ENCODE results near the gene FUZ.

DNA sequence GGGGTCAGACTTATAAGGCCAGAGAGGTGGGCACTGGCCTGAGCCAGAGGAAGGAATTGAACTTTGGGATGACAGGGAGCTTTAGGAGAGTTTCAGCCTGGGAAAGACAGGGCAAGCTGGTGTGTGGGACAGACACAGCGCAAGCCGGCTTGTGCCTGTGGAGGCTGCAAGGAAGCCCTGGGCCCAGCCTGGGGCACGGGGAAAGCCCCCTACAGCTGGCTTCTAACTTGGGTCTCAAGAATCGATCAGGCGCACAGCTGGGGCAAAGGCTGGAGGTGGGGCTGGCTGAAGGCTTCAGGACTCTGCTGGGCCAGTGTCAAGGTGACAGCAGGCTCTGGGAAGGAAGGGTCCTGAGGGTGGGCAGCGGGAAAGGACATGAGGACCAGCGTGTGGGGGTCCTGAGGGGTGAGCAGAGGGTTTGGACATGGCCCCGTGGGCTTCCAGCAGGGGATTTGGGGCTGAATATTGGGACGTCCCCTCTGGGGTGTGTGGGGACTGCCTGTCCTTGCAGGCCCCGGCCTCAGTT, 40.8 kb upstream of the FUZ start:
- no peak for TF ChIP-seq EP300 (IDR thresholded peaks at IDR 0.05)
- TF ChIP-seq, protein P1, sequence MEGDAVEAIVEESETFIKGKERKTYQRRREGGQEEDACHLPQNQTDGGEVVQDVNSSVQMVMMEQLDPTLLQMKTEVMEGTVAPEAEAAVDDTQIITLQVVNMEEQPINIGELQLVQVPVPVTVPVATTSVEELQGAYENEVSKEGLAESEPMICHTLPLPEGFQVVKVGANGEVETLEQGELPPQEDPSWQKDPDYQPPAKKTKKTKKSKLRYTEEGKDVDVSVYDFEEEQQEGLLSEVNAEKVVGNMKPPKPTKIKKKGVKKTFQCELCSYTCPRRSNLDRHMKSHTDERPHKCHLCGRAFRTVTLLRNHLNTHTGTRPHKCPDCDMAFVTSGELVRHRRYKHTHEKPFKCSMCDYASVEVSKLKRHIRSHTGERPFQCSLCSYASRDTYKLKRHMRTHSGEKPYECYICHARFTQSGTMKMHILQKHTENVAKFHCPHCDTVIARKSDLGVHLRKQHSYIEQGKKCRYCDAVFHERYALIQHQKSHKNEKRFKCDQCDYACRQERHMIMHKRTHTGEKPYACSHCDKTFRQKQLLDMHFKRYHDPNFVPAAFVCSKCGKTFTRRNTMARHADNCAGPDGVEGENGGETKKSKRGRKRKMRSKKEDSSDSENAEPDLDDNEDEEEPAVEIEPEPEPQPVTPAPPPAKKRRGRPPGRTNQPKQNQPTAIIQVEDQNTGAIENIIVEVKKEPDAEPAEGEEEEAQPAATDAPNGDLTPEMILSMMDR (IDR thresholded peaks at IDR 0.05) = no peak

All from ovary (tissue), 3 donors.